IMR-90 (cell line): ENCODE data around the gene TRIM44. TPM values are rescaled to one million over a fixed set of nuclear protein-coding genes. Genes with fewer than 3 reads are reported as not detected.
"Not testable (repeated sequence)": the region's sequence is repeated elsewhere in the genome, so short reads cannot be mapped to it uniquely, and the experiment has no call there.

ENCODE experiments used
- ATAC-seq: fragments of 200-7000 bp; cut with Tn5 transposase; 2 replicates; pipeline ENCODE4 v1.9.1; 2020; ENCODE audit warnings: low read depth, mild to moderate bottlenecking, moderate library complexity
- BruUV-seq: library from RNA; stranded (reverse); fragments of 400-500 nt; replicated peaks from 2 replicates; lab custom pipeline; 2021; lab: Mats Ljungman, UMichigan
- CTCF ChIA-PET: fragments of 300-600 bp; formaldehyde crosslinking; extraction: SDS; loops from one replicate; lab custom pipeline; 2021; ENCODE audit warnings: antibody characterized with exemption; lab: Yijun Ruan, JAX
- POLR2A ChIA-PET: fragments of 300-600 bp; sonication (Branson Sonifier 250); formaldehyde crosslinking; loops from one replicate; lab custom pipeline; 2022; ENCODE audit warnings: antibody characterized with exemption; ENCODE audit not compliant: unreplicated experiment; lab: Charles Lee
- DNase-seq: peaks from one replicate; pipeline ENCODE4 v3.0.0; 2013
- H2AFZ ChIP-seq: replicated peaks from 2 replicates; pipeline ENCODE3; 2013; ENCODE audit warnings: low read length, mild to moderate bottlenecking; ENCODE audit not compliant: poor library complexity
- H2AK5ac ChIP-seq: 2 replicates; pipeline ENCODE4 v1.6.1; 2013; ENCODE audit warnings: low read depth, low read length, inconsistent platforms
- H2AK9ac ChIP-seq: replicated peaks from 2 replicates; pipeline ENCODE3; 2013; ENCODE audit warnings: mild to moderate bottlenecking, low read depth, low read length, moderate library complexity; ENCODE audit not compliant: poor library complexity
- H2BK120ac ChIP-seq: 2 replicates; pipeline ENCODE4 v1.6.1; 2013; ENCODE audit warnings: low read depth, low read length, inconsistent platforms
- H2BK15ac ChIP-seq: 3 replicates; pipeline ENCODE4 v1.6.1; 2013; ENCODE audit warnings: low read depth, low read length, inconsistent platforms
- H2BK20ac ChIP-seq: 2 replicates; pipeline ENCODE4 v1.6.1; 2013; ENCODE audit warnings: low read depth, mild to moderate bottlenecking, inconsistent platforms, low read length, moderate library complexity
- H2BK5ac ChIP-seq: 2 replicates; pipeline ENCODE4 v1.6.1; 2013; ENCODE audit warnings: mild to moderate bottlenecking, low read depth, low read length, inconsistent platforms; ENCODE audit not compliant: poor library complexity, severe bottlenecking
- H3K14ac ChIP-seq: replicated peaks from 2 replicates; pipeline ENCODE4 v1.6.1; 2013; ENCODE audit warnings: low read depth, low read length, inconsistent platforms
- H3K18ac ChIP-seq: 2 replicates; pipeline ENCODE4 v1.6.1; 2013; ENCODE audit warnings: low read depth, low read length, control low read depth
- H3K23ac ChIP-seq: 2 replicates; pipeline ENCODE4 v1.6.1; 2013; ENCODE audit warnings: low read depth, low read length, inconsistent platforms
- H3K27ac ChIP-seq: 2 replicates; pipeline ENCODE4 v1.5.1; 2013; ENCODE audit warnings: mild to moderate bottlenecking, control low read depth, low read length; ENCODE audit not compliant: insufficient read depth
- H3K27me3 ChIP-seq: 2 replicates; pipeline ENCODE4 v1.6.1; 2013; ENCODE audit warnings: low read length; ENCODE audit not compliant: control insufficient read depth, insufficient read depth
- H3K36me3 ChIP-seq: 2 replicates; pipeline ENCODE4 v1.6.1; 2013; ENCODE audit warnings: low read length, mixed read lengths; ENCODE audit not compliant: control insufficient read depth, insufficient read depth
- H3K4ac ChIP-seq: 2 replicates; pipeline ENCODE4 v1.6.1; 2013; ENCODE audit warnings: low read depth, low read length, inconsistent platforms
- H3K4me1 ChIP-seq: 2 replicates; pipeline ENCODE4 v1.6.1; 2013; ENCODE audit warnings: low read length, mixed read lengths; ENCODE audit not compliant: control insufficient read depth, insufficient read depth
- H3K4me2 ChIP-seq: 2 replicates; pipeline ENCODE4 v1.6.1; 2013; ENCODE audit warnings: low read depth, mild to moderate bottlenecking, control low read depth, low read length, moderate library complexity
- H3K4me3 ChIP-seq: 2 replicates; pipeline ENCODE4 v1.5.1; 2013; ENCODE audit warnings: low read depth, mild to moderate bottlenecking, control low read depth, low read length, moderate library complexity; ENCODE audit not compliant: insufficient read depth
- H3K56ac ChIP-seq: 2 replicates; pipeline ENCODE4 v1.6.1; 2013; ENCODE audit warnings: low read length, inconsistent platforms; ENCODE audit not compliant: insufficient read depth; ENCODE audit errors: extremely low read depth
- H3K79me1 ChIP-seq, 2 experiments: 2 replicates each; pipeline ENCODE4 v1.6.1; 2013; ENCODE audit warnings: low read length in 2 of 2, inconsistent platforms in 1 of 2, low read depth in 1 of 2
- H3K9ac ChIP-seq: 2 replicates; pipeline ENCODE4 v1.6.1; 2013; ENCODE audit warnings: low read depth, low read length, control low read depth
- H3K9me1 ChIP-seq: 2 replicates; pipeline ENCODE4 v1.6.1; 2013; ENCODE audit warnings: low read length, inconsistent platforms; ENCODE audit not compliant: insufficient read depth
- H3K9me3 ChIP-seq: 2 replicates; pipeline ENCODE4 v1.6.1; 2013; ENCODE audit warnings: low read length; ENCODE audit not compliant: control insufficient read depth, insufficient read depth
- H4K20me1 ChIP-seq: 2 replicates; pipeline ENCODE4 v1.6.1; 2013; ENCODE audit warnings: low read length, inconsistent platforms; ENCODE audit not compliant: insufficient read depth
- H4K5ac ChIP-seq: 2 replicates; pipeline ENCODE4 v1.6.1; 2013; ENCODE audit warnings: mild to moderate bottlenecking, low read depth, low read length, control low read depth
- H4K8ac ChIP-seq, 2 experiments: 2 replicates each; pipeline ENCODE4 v1.6.1; 2013; ENCODE audit warnings: low read depth in 2 of 2, low read length in 2 of 2, control low read depth in 1 of 2, inconsistent platforms in 1 of 2
- H4K91ac ChIP-seq: 2 replicates; pipeline ENCODE4 v1.6.1; 2013; ENCODE audit warnings: low read depth, low read length, inconsistent platforms; ENCODE audit not compliant: insufficient read depth
- CEBPB ChIP-seq: IDR thresholded peaks from 2 replicates; pipeline ENCODE4 v1.6.1; 2012; ENCODE audit warnings: low read depth, low read length, improper control_type of control experiment
- MAZ ChIP-seq: IDR thresholded peaks from 2 replicates; pipeline ENCODE4 v1.6.1; 2012; ENCODE audit warnings: low read depth, mild to moderate bottlenecking, low read length, improper control_type of control experiment, moderate library complexity, borderline replicate concordance
- WGBS, 2 experiments: methylation state at CpG; one replicate each; pipeline versions ENCODE4 v1.1.5 to v1.1.7; 2013; ENCODE audit warnings: missing lambda C conversion rate in 2 of 2; ENCODE audit not compliant: insufficient read length in 1 of 2; ENCODE audit errors: extremely low coverage in 2 of 2; 5-methylcytosine and 5-hydroxymethylcytosine counted together
- dilution Hi-C: fragments of 300-500 bp; cut with HindIII; formaldehyde crosslinking; loops from one replicate; pipeline ENCODE4 v1.14.3; 2018; ENCODE audit warnings: low sequenced_read_pairs; ENCODE audit not compliant: unreplicated experiment
- in situ Hi-C: fragments of 300-500 bp; cut with MboI; formaldehyde crosslinking; loops from 3 replicates; pipeline ENCODE4 v1.14.3; 2019; ENCODE audit warnings: low sequenced_read_pairs, inconsistent platforms, mixed read lengths
- intact Hi-C: fragments of 100-400 bp; cut with micrococcal nuclease; formaldehyde crosslinking; loops from 2 replicates; pipeline ENCODE4 v1.10.0; 2022
- polyA plus RNA-seq, 3 experiments: library from polyadenylated mRNA; depleted of rRNA; stranded (reverse); fragments of >200 nt; gene quantifications; 2 replicates each; pipeline ENCODE4 v1.2.3, GENCODE V29; 2012; ENCODE audit warnings: low replicate concordance in 1 of 3
- total RNA-seq: library from RNA; depleted of rRNA; stranded (reverse); fragments of >200 nt; gene quantifications from 2 replicates; pipeline ENCODE4 v1.2.3, GENCODE V29; 2012

TRIM44 gene
- total and polyA plus RNA-seq, 2 of the 4 experiments (the other 2 are of a cell fraction): 50.7 to 104 TPM

DNA sequence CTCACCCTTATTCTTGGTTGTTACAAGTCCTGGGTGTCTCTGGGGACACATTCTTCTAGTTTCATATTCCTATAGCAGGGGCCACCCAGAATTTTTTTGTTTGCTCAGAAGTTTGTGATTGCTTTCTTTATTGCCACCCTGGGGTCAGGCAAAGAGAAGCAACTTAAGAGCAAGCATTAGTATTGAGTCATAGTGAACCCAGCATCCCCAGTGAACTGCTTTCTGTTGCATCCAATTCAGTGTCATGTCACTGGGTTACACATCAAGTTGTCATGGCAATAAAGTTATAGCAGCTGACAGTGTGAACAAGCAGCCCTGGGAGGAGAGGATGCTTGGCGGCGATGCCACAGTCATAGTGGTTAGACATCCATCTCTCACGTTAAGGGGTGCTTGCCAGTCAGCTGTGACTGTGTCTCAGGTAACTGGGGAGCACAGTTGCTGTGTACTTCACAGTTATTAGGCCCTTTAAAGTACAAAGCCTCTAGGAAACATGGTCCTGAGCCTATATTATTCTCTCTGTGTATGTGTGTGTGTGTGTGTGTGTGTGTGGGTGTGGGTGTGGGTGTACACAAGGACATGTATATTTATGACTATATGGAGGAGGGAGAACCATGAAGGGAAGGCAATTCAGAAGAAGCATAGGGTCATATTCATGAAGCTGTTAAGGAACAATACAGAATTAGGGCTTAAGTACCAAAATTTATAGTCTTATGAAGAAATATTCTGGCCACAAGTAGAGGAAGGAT, 52.5 kb downstream of the TRIM44 start:
- Histone ChIP-seq H3K4me2 (no peak overlapping the region), H4K20me1 (peaks cover 20% of the 10 kb centered on the region; the same call in 1 of the 2 replicates), H3K4me3 (no peak overlapping the region), H4K8ac (no peak overlapping the region), H3K4me1 (no peaks in the 10 kb centered on the region), H2BK120ac (no peak overlapping the region), H4K5ac (no peak overlapping the region), H3K23ac (no peak overlapping the region), H3K18ac (no peak overlapping the region), H3K56ac (no peak overlapping the region), H3K27ac (no peak overlapping the region), H3K27me3 (no peaks in the 10 kb centered on the region), H3K36me3 (no peaks in the 10 kb centered on the region), H3K79me1 (peaks cover 42 to 60% of the 10 kb centered on the region in 2 experiments), H2BK15ac (no peak overlapping the region), H3K4ac (no peak overlapping the region), H3K9ac (no peak overlapping the region), H3K14ac (no peak overlapping the region), H3K9me1 (peaks cover 4% of the 10 kb centered on the region; the same call in 1 of the 2 replicates), H2AK5ac (no peak overlapping the region), H2BK5ac (no peak overlapping the region), H4K91ac (no peak overlapping the region), H3K9me3 (no peaks in the 10 kb centered on the region), H2BK20ac (no peak overlapping the region), H2AFZ (no peak overlapping the region), H2AK9ac (no peak overlapping the region)
- CTCF ChIA-PET: interaction anchor here (0.6 kb wide), 1 partner anchor 270 kb away, joined by 3 read pairs; no protein-coding TSS in a partner anchor
- no TSS peak for BruUV-seq
- 93% methylated on average over 3 of the region's 3 CpGs; no CpG with 5 or more reads in 1 of the 2 experiments for WGBS, 2 experiments
- ATAC-seq (peak; percentile 74), DNase-seq (peak; percentile 76)
- intact Hi-C loops: no loop called here
- no peak for TF ChIP-seq MAZ
- peak; percentile 61 for TF ChIP-seq CEBPB
- dilution Hi-C loops: no loop called here
- POLR2A ChIA-PET: no interaction called here
- in situ Hi-C loops: no loop called here

DNA sequence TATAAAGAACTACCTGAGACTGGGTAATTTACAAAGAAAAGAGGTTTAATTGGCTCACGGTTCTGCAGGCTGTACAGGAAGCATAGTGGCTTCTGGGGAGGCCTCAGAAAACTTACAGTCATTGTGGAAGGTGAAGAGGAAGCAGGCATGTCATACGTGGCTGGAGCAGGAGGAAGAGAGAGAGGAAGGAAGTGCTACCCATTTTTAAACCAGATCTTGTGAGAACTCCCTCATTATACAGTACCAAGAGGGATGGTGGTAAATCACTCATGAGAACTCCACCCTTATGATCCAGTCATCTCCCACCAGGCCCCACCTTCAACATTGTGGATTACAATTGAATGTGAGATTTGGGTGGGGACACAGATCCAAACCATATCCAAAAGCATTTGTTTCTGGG, 53.1 kb downstream of the TRIM44 start:
- H3K56ac ChIP-seq, H3K4me1 ChIP-seq, intact Hi-C loops, DNase-seq, H2AK5ac ChIP-seq, H3K23ac ChIP-seq, H3K27me3 ChIP-seq, H3K36me3 ChIP-seq, H3K9me3 ChIP-seq, H3K4me2 ChIP-seq, BruUV-seq, ATAC-seq, H3K9ac ChIP-seq, H2AFZ ChIP-seq, H3K4ac ChIP-seq, H4K5ac ChIP-seq, dilution Hi-C loops, H3K18ac ChIP-seq, POLR2A ChIA-PET, H4K8ac ChIP-seq, H2BK15ac ChIP-seq, H2BK20ac ChIP-seq, H3K14ac ChIP-seq, H3K27ac ChIP-seq, H2BK5ac ChIP-seq, H2AK9ac ChIP-seq, in situ Hi-C loops, H4K91ac ChIP-seq, H2BK120ac ChIP-seq, H3K4me3 ChIP-seq, H3K9me1 ChIP-seq: not testable (repeated sequence)
- Histone ChIP-seq H4K20me1 (peaks cover 24% of the 10 kb centered on the region; the same call in 1 of the 2 replicates), H3K79me1 (peaks cover 44 to 65% of the 10 kb centered on the region in 2 experiments)
- CTCF ChIA-PET: interaction anchor here (0.6 kb wide), 1 partner anchor 270 kb away, joined by 3 read pairs; no protein-coding TSS in a partner anchor
- no CpG with 5 or more reads among the region's 2 CpGs for WGBS, 2 experiments
